ENCODE data around the gene MGA.

MGA gene

GRCh38 chr15:41810651-41811431 is 150.6 kb downstream of the MGA start:
- no peak for DNase-seq

- peak; percentile 79 for DNase-seq
Observed at GRCh38 chr15:41811432-41812195, 151.4 kb downstream of the MGA start.

GRCh38 chr15:41812820-41813375 is 152.7 kb downstream of the MGA start:
- DNase-seq: no peak

GRCh38 chr15:41813426-41813825 is 153.2 kb downstream of the MGA start:
- no peak for DNase-seq

- DNase-seq: no peak
Observed at GRCh38 chr15:41814534-41814933, 154.3 kb downstream of the MGA start.

DNA sequence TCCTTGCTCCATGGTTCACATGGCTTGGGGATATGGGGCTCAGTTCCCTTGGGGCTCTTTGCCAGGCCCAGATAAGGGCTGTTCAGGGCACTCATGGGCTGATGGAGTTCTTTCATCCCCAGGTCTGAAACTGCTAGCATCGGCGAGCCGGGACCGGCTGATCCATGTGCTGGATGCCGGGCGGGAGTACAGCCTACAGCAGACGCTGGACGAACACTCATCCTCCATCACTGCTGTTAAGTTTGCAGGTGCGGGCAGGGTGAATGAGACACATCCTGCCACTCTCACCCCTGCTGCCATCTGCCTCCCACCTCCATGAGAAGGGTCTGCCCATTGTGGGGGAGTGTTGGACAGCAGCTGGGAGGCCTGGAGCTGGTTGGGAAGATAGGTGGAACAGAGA is 156.6 kb downstream of the MGA start:
- DNase-seq: no peak

- DNase-seq: no peak
Observed at GRCh38 chr15:41817327-41817726, 157.1 kb downstream of the MGA start.

DNA sequence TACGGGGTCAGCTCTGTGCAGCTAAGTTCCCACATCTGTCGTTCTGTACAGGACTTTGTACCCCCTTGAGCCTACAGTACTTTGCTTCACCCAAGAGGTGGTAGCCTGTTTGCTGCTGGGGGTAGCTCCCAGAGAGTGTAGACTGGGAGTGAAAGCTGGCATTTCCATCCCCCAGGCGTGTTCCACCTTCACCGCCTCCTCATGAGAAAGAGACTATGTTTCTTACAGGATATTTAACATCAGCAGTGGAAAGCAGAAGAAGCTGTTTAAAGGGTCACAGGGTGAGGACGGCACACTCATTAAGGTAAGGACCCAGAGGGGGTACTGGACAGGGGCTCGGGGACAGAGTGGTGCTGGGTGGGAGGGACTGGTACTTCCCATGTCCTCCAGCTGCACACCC is 157.6 kb downstream of the MGA start:
- no peak for DNase-seq

DNA sequence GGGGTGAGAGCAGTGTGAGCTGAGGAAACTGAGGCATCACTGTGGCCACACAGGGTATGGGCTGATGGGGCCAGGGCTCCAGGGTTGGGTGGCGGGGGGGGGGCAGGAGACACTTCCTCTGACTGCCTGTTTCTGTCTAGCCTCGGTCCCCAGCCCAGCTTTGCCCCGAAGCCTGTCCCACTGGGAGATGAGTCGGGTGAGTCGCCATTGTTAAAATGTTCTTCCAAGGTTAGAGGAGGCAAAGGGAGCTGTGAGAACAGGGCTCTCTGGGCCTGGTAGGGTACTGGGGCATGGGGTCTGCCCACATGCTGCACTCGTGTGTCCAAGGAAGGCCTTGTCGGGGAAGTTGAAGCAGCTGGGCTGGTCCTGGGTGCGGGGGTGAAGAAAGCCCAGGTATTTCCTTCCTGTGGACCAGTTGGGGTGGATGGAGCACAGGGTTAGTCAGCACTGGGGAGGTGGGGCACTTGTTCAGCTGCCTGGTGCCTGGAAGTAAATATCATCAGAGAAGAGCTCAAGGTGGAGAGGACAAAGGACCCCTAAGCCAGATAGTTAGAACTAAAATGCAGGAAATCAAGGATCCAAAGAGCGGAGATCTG is 159.3 kb downstream of the MGA start:
- no peak for DNase-seq

DNA sequence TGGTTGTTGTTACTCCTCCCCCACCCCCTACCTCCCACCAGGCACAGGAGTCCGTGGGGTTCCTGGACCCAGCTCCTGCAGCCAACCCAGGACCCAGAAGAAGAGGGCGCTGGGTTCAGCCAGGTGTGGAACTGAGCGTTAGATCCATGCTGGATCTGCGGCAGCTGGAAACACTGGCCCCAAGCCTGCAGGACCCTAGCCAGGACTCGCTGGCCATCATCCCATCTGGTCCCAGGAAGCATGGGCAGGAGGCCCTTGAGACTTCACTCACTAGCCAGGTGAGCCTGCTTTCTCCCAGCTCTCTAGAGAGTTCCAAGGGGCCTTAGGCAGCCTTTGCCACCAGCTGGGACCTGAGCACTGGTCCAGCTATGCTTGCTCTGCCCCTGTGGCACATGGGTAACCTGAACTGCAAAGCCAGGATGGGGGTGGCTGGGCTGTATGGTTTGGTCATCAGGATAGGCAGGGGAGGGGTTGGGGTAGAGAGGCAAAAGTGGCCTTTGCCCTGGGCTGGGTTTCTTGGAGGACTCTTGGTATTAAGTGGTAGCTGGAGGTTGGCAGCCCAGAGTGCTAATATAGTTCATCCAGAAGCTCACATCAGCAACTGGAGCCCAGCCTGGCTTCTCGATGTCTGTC is 160.7 kb downstream of the MGA start:
- no peak for DNase-seq

- no peak for DNase-seq
Observed at GRCh38 chr15:41821831-41822230, 161.6 kb downstream of the MGA start.

- no peak for DNase-seq
Observed at GRCh38 chr15:41822471-41822870, 162.3 kb downstream of the MGA start.

Data from CD4-positive, alpha-beta T cell treated with Interleukin-10 for 1 hour (primary cell).